Activated T-helper 2 cell treated with anti-CD3 and anti-CD28 coated beads, Interferon-gamma antibody, Interleukin-2, Interleukin-4, amounts not matched to agents 10 μg/mL and 5 μg/mL and 100 μg/mL, durations not matched to agents 14 hours and 24 hours and 36 hours (primary cell): ENCODE results near the gene USP25. TPM values are rescaled to one million over a fixed set of nuclear protein-coding genes. Genes with fewer than 3 reads are reported as not detected.
"Not testable (repeated sequence)": the region's sequence is repeated elsewhere in the genome, so short reads cannot be mapped to it uniquely, and the experiment has no call there.

Source experiments
- DNase-seq: peaks from one replicate; pipeline ENCODE4 v3.0.0; 2021; ENCODE audit warnings: low spot score
- H3K27ac Mint-ChIP-seq: one replicate; pipeline ENCODE4 v1.8.0; 2021; ENCODE audit warnings: mixed read lengths
- H3K27me3 Mint-ChIP-seq: one replicate; pipeline ENCODE4 v1.8.0; 2021; ENCODE audit warnings: low read depth, mixed read lengths
- H3K36me3 Mint-ChIP-seq: one replicate; pipeline ENCODE4 v1.8.0; 2021; ENCODE audit warnings: low read depth, mixed read lengths
- H3K4me1 Mint-ChIP-seq: one replicate; pipeline ENCODE4 v1.8.0; 2021; ENCODE audit warnings: low read depth, mixed read lengths
- H3K4me3 Mint-ChIP-seq: one replicate; pipeline ENCODE4 v1.8.0; 2021; ENCODE audit warnings: low read depth, mild to moderate bottlenecking, moderate library complexity, mixed read lengths
- H3K9me3 Mint-ChIP-seq: one replicate; pipeline ENCODE4 v1.8.0; 2021; ENCODE audit warnings: mixed read lengths
- intact Hi-C: fragments of 100-400 bp; cut with micrococcal nuclease; formaldehyde crosslinking; loops from one replicate; pipeline ENCODE4 v1.15.1; 2023
- total RNA-seq: library from RNA; stranded (reverse); gene quantifications from 2 replicates; pipeline ENCODE4 v1.2.3, GENCODE V29; 2022

USP25 gene
- total RNA-seq, 1 donor from 2014 or later: 21.7 TPM

DNA sequence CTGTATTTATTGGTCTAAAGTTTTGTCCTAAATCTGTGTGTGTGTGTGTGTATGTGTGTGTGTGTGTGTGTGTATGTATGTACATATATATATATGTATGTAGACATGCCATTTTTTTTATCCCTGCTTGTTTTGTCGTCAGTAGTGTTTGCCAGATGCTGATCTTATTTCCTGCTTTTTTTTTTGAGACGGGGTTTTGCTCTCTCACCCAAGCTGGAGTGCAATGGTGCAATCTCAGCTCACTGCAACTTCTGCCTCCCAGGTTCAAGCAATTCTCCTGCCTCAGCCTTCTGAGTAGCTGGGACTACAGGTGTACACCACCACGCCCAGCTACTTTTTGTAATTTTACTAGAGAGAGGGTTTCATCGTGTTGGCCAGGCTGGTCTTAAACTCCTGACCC, 6.1 kb downstream of the USP25 start:
- not testable (repeated sequence) for DNase-seq, H3K9me3 Mint-ChIP-seq, H3K27me3 Mint-ChIP-seq
- peaks cover 65% of the 10 kb centered on the region for H3K4me1 Mint-ChIP-seq
- peaks cover 26% of the 10 kb centered on the region for H3K36me3 Mint-ChIP-seq
- intact Hi-C loops: loop anchor here (10.0 kb wide), 1 partner anchor 1211 kb away; no protein-coding TSS in a partner anchor
- H3K27ac Mint-ChIP-seq: peak overlapping the region; percentile 77
- H3K4me3 Mint-ChIP-seq: peak overlapping the region; percentile 46

GRCh38 chr21:15738779-15739178, 9.0 kb downstream of the USP25 start:
- H3K9me3 Mint-ChIP-seq, H3K4me3 Mint-ChIP-seq, DNase-seq, H3K27me3 Mint-ChIP-seq, H3K27ac Mint-ChIP-seq: not testable (repeated sequence)
- intact Hi-C loops: loop anchor here (10.0 kb wide), 1 partner anchor 1214 kb away; no protein-coding TSS in a partner anchor
- Mint-ChIP-seq H3K4me1 (peaks cover 63% of the 10 kb centered on the region), H3K36me3 (peaks cover 42% of the 10 kb centered on the region)

DNA sequence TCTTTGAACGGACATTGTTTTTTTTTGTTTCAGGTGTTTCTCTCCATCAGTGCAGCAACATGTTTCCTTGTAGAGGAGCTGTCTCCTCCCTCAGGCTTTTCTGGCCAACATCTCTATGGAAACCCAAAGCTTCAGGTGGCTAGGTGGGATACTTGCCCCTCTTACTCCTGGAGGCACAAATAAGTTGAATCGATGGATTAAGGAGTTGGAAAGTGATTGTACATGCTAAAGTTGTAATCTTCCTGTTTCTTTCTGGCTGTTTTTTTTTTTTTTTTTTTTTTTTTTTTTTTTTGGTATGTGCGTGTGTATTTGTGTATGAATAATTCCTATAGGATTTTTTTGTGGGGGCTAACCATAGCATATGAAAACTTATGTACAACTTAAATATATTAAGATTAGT, 10.6 kb downstream of the USP25 start:
- no peak overlapping the region for H3K4me3 Mint-ChIP-seq
- peaks cover 50% of the 10 kb centered on the region for H3K36me3 Mint-ChIP-seq
- no peak for DNase-seq
- peaks cover 8% of the 10 kb centered on the region for H3K9me3 Mint-ChIP-seq
- intact Hi-C loops: no loop called here
- no peaks in the 10 kb centered on the region for H3K27me3 Mint-ChIP-seq
- H3K4me1 Mint-ChIP-seq: peaks cover 54% of the 10 kb centered on the region
- no peak overlapping the region for H3K27ac Mint-ChIP-seq

- Mint-ChIP-seq H3K36me3 (peaks cover 48% of the 10 kb centered on the region), H3K27ac (no peak overlapping the region), H3K4me1 (peaks cover 46% of the 10 kb centered on the region), H3K9me3 (peaks cover 8% of the 10 kb centered on the region), H3K4me3 (no peak overlapping the region), H3K27me3 (no peaks in the 10 kb centered on the region)
- intact Hi-C loops: no loop called here
- no peak for DNase-seq
These were observed 11.7 kb downstream of the USP25 start for GRCh38 chr21:15741510-15741909.

GRCh38 chr21:15742052-15742670, 12.4 kb downstream of the USP25 start:
- no peaks in the 10 kb centered on the region for H3K27me3 Mint-ChIP-seq
- peak overlapping the region; percentile 53 for H3K27ac Mint-ChIP-seq
- peaks cover 4% of the 10 kb centered on the region for H3K9me3 Mint-ChIP-seq
- intact Hi-C loops: no loop called here
- H3K4me1 Mint-ChIP-seq: peaks cover 41% of the 10 kb centered on the region
- H3K4me3 Mint-ChIP-seq: no peak overlapping the region
- H3K36me3 Mint-ChIP-seq: peaks cover 45% of the 10 kb centered on the region
- no peak for DNase-seq

GRCh38 chr21:15742694-15743093, 12.9 kb downstream of the USP25 start:
- Mint-ChIP-seq H3K27ac (no peak overlapping the region), H3K27me3 (no peaks in the 10 kb centered on the region), H3K36me3 (peaks cover 42% of the 10 kb centered on the region), H3K9me3 (no peaks in the 10 kb centered on the region), H3K4me3 (no peak overlapping the region), H3K4me1 (peaks cover 40% of the 10 kb centered on the region)
- DNase-seq: no peak
- intact Hi-C loops: no loop called here

DNA sequence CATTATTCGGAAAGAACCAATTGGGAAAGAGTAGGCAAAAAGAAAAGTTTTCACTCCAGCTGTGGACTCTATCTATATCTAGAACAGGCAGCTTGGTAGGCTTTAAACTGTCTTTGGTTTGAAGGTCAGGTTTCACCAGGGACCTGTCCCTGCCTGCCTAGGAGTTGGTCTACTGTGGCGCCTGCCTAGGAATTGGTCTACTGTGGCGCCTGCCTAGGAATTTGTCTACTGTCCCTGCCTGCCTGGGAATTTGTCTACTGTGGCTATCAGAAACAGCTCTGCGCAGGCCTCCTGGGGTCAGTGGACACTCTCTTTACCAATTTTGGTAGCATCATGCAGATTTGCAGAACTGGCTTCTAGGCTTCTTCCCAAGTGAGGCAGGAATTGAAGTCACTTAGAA, 13.8 kb downstream of the USP25 start:
- Mint-ChIP-seq H3K9me3 (no peaks in the 10 kb centered on the region), H3K27ac (no peak overlapping the region), H3K36me3 (peaks cover 37% of the 10 kb centered on the region), H3K27me3 (no peaks in the 10 kb centered on the region), H3K4me1 (peaks cover 35% of the 10 kb centered on the region), H3K4me3 (no peak overlapping the region)
- intact Hi-C loops: no loop called here
- DNase-seq: no peak

GRCh38 chr21:15744926-15745325, 15.1 kb downstream of the USP25 start:
- Mint-ChIP-seq H3K4me3 (no peak overlapping the region), H3K36me3 (peaks cover 37% of the 10 kb centered on the region), H3K4me1 (peaks cover 29% of the 10 kb centered on the region), H3K9me3 (no peaks in the 10 kb centered on the region), H3K27me3 (no peaks in the 10 kb centered on the region), H3K27ac (no peak overlapping the region)
- no peak for DNase-seq
- intact Hi-C loops: no loop called here

DNA sequence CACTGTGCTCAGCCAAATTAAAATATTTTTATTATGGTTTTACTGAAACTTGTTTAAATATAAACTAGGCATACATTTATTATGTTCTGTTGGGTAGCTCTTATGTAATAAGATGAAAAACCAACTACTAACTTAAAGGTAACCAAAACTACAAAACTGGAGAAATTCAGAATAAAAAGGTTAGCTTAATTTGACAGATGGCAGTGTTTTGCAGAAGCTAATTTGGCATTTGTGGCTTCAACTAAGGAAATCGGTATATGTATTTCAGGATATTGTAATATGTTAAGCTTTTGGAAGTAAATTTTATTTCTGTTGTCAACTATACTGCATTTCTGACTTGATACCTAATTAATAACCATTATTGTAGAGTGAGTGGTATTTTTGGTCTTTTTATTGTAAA, 18.8 kb downstream of the USP25 start:
- H3K4me1 Mint-ChIP-seq: peaks cover 21% of the 10 kb centered on the region

DNA sequence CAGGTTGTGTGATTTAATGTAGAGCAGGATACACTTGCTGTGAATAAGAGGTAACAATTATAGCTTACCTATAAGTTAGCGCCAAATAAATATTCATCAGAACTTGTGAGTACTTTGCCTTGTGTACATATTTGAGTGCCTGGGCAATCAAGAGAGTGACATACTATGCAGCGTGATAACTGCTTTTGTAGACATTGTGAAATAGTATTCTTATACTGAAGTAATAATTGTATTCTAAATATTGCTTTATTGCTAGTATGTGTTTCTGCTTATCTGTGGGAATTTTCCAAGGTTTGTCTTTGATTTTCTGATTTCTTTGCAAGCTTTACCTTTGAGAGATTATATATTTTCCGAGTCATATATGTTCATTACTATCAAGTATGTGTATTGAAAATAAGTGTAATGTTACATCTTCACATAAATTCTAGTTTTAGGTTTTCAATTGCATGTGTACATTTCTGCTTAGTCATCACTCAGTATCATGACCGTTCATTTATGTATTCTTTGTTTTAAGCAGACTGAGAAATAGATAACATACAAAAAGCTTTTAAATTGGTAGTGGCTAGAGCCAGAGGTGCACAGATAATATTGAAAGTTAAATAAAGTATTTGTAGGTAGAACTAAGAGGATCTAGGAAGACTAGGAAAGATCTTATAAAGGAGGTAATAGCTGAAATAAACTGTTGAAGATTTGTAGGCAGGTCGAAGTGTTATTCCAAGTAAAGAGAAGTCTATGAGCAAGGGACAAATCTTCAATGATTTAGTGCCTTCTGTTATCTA, 19.5 kb downstream of the USP25 start:
- intact Hi-C loops: no loop called here
- H3K27ac Mint-ChIP-seq: no peak overlapping the region

More for the DNA sequence above, 18.8 kb downstream of the USP25 start:
- Mint-ChIP-seq H3K36me3 (peaks cover 17% of the 10 kb centered on the region), H3K9me3 (no peaks in the 10 kb centered on the region), H3K27me3 (no peaks in the 10 kb centered on the region), H3K27ac (no peak overlapping the region), H3K4me3 (no peak overlapping the region)
- no peak for DNase-seq
- intact Hi-C loops: no loop called here

GRCh38 chr21:15749861-15750159, 20.0 kb downstream of the USP25 start:
- no peak for DNase-seq
- no peaks in the 10 kb centered on the region for H3K27me3 Mint-ChIP-seq
- intact Hi-C loops: no loop called here
- H3K27ac Mint-ChIP-seq: no peak overlapping the region
- peaks cover 31% of the 10 kb centered on the region for H3K4me1 Mint-ChIP-seq
- H3K9me3 Mint-ChIP-seq: no peaks in the 10 kb centered on the region
- no peak overlapping the region for H3K4me3 Mint-ChIP-seq
- H3K36me3 Mint-ChIP-seq: peaks cover 14% of the 10 kb centered on the region

More for the DNA sequence above, 19.5 kb downstream of the USP25 start:
- Mint-ChIP-seq H3K9me3 (no peaks in the 10 kb centered on the region), H3K4me3 (no peak overlapping the region), H3K4me1 (peaks cover 25% of the 10 kb centered on the region), H3K36me3 (peaks cover 11% of the 10 kb centered on the region), H3K27me3 (no peaks in the 10 kb centered on the region)
- DNase-seq: no peak

GRCh38 chr21:15751037-15751436, 21.3 kb downstream of the USP25 start:
- intact Hi-C loops: no loop called here

DNA sequence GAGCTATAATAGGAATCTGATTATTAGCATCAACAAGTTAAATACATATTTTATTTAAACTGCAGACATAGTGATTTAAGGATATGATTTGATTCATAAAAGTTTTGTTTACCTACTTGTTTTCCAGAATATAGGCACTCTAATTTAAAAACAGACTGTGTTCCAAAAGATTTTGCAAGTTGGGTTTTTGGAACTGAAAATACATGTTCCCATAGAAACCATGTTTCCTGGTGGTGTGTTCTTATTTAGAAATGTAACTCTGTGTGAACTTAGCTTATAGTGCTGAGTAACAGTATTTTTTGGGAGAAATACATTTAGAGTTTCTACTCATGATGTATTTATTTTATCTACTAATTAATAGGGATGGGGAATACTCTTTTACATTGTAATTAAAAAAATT, 21.8 kb downstream of the USP25 start:
- Mint-ChIP-seq H3K4me1 (peaks cover 39% of the 10 kb centered on the region), H3K27ac (no peak overlapping the region)

More at GRCh38 chr21:15751037-15751436, 21.3 kb downstream of the USP25 start:
- H3K9me3 Mint-ChIP-seq: peaks cover 6% of the 10 kb centered on the region
- peaks cover 17% of the 10 kb centered on the region for H3K36me3 Mint-ChIP-seq
- H3K27me3 Mint-ChIP-seq: no peaks in the 10 kb centered on the region
- H3K4me3 Mint-ChIP-seq: no peak overlapping the region
- peaks cover 37% of the 10 kb centered on the region for H3K4me1 Mint-ChIP-seq
- no peak for DNase-seq
- no peak overlapping the region for H3K27ac Mint-ChIP-seq

More for the DNA sequence above, 21.8 kb downstream of the USP25 start:
- peaks cover 18% of the 10 kb centered on the region for H3K36me3 Mint-ChIP-seq
- DNase-seq: no peak
- H3K4me3 Mint-ChIP-seq: no peak overlapping the region
- H3K27me3 Mint-ChIP-seq: no peaks in the 10 kb centered on the region
- H3K9me3 Mint-ChIP-seq: peaks cover 7% of the 10 kb centered on the region
- intact Hi-C loops: no loop called here
